GM18870 (cell line): ENCODE measurements around the gene TTC34.
"Not testable (repeated sequence)": the region's sequence is repeated elsewhere in the genome, so short reads cannot be mapped to it uniquely, and the experiment has no call there.

ENCODE experiments used
- ATAC-seq: cut with Tn5 transposase; IDR thresholded peaks from one replicate; pipeline ENCODE4 v1.9.1; 2021; ENCODE audit warnings: moderate library complexity; ENCODE audit not compliant: unreplicated experiment

Gene TTC34

DNA sequence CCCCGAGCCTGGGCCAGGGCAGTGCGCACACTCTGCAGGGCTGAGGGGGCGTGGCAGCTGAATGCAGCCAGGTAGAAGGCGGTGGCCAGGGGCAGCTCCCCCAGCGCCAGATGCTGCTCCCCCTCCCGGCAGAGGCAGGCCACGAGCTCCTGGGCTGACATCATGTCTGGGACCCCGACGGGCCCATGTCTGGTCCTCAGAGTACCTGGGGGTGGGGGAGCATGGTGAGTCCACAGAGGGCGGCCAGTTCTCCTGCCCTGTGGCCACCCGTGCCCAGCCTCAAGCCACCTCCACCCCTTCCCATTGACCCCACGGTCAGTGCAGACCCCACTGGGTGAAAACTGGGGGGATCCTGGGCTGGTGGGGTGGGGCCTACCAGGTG, 838 bp downstream of the TTC34 start:
- ATAC-seq, result no peak

DNA sequence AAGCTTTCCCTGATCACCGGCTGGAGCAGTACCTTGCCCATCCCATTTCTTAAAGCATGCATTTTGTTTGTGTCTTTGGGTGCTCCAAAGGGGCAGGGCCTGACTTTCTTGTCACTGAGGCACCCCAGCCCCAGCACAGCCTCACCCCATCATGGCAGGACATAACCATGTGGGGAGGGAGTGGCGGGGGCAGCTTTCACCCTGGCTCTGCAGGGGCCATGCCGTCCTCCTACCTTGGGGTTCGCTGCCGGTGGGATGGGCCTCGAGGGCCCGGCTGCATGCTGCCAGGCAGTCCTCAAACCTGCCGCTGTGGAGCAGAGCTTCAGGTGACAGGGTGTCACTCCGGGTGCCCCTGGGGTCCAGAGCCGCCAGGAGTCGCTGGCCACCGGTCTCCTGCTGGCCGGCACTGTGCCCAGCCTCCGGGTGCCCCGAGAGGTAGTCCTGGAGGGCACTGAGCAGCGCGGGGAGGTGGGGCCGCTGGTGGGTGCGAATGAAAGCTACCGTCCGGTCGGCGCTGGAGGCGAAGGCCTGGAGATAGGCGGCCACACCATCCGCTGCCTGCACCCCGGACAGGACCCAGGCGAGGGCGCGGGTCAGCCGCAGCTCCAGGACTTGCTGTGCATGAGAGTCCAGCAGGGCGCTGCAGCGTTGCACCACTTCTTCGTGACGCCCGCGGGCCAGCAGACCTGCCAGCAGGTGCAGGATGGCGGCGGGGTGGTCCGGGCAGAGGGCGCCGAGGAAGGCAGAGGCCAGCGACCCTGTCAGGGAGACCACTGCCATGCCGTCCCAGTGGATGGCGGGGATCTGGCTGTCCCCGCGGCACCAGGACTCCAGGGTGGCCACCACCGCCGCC, 1.5 kb downstream of the TTC34 start:
- no peak for ATAC-seq

DNA sequence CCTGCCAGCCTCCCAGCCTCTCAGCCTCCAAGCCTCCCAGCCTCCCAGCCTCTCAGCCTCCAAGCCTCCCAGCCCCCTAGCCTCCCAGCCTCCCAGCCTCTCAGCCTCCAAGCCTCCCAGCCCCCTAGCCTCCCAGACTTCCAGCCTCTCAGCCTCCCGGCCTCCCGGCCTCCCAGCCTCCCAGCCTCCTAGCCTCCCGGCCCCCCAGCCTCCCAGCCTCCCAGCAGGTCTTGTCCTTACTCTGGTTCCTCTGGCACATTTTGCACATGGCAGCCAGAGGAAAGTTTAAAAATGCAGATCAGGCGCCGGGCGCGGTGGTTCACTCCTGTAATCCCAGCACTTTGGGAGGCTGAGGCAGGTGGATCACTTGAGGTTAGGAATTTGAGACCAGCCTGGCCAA, 2.5 kb downstream of the TTC34 start:
- ATAC-seq, result not testable (repeated sequence)

DNA sequence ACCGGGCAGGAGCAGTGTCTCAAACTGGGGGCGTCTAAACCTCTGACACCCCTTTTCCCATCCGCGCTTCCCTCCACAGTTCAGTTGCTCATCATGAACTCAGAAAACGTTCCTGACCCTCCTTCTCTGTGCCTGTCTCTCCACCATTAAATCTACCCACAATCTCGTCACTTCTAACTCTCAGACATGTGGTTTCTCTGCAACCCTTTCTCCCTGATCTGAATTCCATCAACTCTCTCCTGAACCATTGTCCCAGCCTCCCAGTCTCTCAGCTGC, 3.8 kb downstream of the TTC34 start:
- no peak for ATAC-seq

DNA sequence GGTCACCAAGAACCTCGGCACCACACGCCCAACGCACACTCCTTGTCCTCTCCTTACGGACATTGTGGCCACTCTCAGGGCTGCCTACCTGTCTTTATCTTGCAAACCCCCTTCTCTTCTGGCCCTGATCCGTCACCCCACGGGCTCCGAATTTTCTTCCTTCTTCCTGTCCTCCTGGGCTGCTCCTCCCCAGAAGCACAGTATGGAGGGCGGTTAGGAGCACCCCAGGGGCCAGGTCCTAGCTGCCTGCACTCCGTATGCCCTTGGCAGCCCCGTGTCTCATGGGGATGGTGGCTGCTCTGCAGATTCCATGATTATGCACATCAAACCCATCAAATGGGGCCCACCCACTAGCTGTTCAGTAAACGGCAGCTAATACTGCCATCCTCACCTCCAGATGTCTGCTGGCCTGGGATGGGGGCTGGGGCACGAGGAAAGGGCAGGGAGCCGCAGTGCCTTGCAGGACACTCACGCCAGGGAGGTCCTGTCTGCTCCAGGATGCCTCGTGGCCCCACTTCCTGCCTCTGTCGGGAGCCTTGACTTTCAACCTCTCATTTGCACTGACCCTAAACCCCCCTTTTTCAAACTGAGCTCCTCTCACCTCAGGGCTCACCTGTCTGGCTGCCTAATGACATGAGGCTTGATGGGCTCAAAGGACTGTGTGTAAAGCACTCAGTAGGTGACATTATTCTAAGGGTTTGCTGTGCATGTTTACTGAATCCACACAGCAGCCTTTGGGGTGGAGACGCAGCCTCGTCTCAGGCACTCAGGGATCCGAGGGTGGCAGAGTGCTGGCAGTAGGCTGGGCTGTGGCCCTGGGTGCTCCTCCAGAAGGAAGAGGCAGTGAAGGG, 4.4 kb downstream of the TTC34 start:
- no peak for ATAC-seq

DNA sequence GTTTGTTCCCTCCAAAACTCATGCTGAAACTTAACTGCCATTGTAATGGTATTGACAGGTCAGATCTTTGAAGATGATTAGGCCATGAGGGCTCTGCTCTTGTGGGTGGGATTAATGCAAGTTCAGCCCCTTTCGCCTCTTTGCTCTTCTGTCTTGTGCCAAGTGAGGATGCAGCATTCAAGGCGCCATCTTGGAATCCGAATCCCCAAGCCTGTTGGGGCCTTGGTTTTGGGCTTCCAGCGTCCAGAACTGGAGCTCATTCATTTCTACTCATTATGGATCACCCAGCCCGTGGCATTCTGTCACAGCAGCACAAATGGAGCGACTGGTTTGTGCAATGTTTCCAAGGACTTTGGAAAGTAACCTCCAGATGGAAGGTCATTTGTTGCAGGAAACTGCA, 5.6 kb downstream of the TTC34 start:
- no peak for ATAC-seq

DNA sequence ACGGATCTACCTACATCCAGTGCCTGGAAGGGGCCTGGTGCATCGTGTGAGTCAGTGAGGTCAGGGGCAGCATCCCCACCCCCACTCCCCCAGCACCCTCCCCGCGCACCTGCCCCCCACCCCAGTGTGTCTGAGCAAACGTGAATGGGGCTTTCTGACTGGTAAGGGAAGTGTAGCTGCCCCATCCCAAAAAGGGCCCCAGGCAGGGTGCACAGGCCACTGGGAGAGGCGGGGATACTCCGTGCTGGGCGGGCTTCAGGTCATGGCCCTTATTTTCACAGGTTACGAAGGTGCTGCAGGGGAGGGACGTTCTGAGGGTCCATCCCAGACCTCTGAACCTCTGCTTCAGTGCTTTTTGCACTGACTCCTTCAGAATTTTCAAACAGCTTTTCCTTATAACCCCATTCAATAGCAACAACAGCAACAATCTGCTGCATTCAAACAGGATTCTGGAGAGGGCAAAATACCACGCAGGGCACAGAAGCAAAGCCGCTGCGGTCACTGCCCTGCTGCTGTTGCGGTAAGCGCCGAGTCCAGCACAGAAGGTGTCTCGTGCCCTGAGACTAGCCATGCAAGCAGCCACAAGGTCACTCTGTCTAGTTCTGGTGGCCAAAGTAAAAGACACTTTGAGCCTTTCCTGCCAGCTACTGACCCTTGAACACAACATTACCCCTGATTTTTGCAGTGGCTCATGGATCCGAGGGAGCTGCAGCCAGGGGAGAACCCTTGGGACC, 10.3 kb downstream of the TTC34 start:
- ATAC-seq, result no peak

DNA sequence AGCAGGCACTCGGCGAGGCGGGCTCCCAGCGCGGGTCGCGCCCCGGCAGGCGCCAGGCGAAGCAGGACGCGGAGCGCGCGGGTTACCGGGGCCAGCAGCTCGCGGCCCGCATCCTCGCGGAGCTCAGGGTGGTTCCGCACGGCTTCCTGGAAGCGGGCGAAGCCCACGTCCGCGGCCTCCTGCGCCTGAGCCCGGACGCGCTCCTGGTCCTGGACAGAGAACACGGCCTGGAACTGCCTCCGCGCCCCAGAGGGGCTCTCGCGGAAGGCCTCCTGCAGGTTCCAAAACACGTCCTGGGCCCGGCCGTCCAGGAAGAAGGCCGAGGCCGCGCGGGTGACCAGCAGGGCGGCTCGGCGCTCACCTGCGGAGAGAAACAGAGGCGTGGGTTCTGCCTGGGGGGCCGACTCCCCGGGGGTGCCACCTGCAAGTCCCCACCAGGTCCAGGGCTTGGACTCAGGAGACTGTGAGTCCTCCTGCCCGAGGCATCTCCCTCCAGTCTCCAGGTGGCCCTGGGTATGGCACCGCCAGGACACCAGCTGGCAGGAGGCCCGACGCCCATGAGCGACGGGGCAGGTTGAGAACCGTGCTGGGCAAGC, 11.4 kb downstream of the TTC34 start:
- ATAC-seq, result no peak

DNA sequence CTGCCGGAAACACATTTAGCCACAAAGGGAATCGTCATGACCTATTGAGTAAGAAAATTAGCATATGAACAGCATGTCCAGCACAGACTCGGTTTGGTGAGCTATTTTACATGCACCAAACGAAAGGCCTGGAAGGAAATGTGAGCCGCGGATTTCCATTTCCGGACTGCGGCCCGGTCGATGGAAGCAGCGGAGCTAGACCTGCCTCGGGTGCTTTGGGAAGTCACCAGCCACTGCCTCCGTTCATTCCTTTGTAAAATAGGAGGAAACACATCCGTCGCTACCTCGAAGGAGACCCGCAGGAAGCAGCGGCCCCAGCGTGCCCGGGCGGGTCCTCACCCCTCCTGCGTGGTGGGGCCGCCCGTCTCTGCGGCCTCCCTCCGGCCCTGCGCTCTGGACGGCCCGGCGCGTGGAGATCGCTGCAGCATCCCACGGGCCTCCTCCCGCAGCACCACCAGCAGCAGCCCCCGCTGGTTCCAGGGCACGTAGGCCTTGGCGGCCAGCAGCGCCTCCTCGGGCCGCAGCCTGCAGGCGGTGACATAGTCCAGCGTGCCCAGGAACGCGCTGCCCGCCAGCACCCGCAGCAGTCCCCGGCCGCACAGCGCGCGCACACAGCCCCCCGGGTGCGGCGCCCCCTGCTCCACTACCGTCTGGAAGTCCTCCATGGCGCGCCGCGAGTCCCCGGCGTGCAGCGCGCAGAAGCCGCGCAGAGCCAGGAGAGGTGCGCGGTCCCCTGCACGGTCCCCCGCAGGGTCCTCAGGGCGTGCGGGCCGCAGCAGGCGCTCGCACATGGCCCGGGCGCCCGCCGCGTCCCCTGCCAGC, 12.1 kb downstream of the TTC34 start:
- no peak for ATAC-seq

DNA sequence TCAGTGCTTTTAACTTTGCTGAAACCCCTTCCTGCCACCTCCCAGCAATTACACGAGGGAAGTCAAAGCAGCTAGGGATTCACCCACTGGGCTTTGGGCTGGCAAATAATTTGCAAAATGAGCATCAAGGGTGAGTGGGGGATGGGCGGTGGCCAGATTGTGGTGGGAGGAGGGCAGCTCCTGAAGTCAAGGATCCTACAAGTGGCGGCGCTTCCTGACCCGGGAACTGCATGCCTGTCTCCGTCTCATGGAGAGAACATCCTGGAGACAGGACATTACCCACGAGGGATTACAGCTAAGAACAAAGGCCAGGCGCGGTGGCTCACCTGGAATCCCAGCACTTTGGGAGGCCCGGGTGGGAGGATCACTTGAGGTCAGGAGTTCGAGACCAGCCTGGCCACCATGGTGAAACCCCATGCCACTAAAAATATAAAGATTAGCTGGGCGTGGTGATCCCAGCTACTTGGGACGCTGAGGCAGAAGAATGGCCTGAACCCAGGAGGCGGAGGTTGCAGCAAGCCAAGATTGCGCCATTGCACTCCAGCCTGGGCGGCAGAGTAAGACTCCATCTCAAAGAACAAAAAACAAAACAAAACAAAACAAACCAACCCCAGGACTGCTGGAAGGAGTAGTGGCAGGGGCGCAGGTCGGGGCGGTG, 12.9 kb downstream of the TTC34 start:
- ATAC-seq, result no peak

DNA sequence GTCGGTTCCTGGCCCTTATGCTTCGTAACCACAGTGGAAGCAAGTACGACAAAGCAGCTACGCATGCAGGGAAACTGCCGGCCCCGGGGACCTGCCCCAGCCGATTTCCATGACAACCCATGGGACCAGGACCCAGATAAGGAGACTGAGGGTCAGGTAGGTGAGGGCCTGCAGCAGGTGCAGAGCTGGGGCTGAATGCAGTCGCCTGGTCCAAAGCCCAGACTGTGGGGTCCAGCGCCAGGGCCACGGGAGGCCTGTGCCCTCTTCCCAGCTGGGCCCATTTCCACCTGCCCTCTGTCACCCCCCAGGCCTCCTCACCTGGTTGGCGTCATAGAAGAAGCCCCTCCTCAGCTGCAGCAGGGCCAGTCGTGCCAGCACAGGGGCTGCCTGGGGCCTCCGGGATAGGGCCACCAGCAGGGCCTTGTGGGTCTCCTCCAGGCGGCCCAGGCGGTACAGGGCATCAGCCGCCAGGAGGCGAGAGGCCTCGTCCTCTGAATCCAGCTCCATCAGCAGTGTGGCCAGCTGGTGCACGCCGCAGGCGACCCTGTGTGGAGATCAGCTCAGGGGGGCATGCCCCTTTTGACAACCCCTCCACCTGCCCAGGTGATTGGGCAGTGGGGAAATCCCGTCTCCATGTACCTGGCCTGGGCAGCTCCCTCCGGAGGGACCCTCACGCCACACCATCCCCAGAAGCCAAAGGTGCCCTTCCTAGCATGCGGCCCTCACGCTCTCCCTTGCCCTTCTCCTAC, 14.2 kb downstream of the TTC34 start:
- ATAC-seq, result no peak

DNA sequence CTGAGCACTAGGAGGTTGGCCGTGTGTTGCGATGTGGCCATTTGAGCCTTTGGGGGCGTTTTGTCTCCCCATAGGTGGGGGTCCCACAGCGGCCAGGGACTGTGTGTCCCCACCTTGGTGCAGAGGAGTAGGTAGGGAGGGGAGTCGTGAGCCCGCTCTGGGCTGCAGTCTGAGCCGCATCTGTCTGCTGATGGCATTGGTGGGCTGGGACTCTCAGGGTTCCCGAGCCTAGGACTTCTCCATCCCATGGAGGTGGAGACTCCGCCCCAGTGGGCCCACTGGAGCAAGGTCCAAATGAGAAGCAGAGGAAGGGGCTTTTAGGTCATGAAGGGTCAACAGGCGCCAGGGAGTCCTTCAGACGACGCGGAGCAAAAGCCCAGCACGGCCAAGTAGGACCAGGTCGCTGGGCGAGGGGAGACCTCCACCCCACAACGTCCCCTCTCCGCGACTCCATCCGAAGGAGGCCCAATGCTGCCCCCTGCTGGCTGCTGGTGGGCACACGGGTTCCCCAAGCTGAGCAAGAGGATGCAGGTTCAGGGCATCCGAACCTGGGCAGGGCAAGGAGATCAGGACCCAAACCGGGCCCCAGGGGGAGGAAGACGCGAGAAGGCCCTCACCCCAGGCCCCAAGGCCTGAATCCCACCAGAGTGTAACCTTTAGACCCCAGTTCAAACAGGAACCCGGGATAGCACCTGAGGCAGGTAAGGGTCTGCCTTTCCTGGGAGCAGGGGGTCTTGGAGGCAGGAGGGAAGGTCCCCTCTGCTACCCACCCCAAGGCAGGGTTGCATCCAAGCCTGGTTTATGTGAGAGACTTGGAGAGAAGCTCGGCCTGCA, 14.9 kb downstream of the TTC34 start:
- no peak for ATAC-seq

DNA sequence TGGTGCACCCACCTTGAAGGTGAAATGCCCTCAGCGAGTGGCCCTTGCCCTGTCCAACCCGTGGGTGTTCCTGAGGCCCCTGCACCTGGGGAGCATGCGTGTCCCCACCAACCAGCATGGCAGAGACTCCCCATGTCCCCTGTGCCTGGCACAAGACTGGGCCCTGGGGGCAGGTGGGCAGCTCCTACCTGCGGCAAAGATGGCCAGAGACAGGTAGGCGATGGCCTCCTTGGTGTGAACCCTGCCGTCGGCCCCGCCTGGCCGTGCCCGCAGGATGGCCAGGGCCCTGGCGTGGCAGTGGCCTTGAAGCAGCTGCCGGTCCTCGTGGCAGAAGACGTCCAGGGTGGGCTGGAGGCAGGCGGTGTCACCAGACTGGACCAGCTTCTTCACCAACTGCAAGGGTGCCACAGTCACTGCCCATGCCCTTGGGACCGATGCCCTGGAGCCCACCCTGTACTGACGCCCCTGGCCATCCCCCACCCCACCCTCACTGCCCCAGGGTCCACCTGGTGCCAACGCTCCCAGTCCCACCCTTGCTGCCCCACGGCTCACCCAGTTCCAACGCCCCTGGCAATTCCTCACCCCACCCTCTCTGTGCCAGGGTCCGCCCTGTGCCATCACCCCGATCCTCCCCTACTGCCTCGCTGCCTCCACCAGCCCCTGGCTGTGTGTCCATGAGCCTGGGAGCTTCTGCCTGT, 15.7 kb downstream of the TTC34 start:
- no peak for ATAC-seq

DNA sequence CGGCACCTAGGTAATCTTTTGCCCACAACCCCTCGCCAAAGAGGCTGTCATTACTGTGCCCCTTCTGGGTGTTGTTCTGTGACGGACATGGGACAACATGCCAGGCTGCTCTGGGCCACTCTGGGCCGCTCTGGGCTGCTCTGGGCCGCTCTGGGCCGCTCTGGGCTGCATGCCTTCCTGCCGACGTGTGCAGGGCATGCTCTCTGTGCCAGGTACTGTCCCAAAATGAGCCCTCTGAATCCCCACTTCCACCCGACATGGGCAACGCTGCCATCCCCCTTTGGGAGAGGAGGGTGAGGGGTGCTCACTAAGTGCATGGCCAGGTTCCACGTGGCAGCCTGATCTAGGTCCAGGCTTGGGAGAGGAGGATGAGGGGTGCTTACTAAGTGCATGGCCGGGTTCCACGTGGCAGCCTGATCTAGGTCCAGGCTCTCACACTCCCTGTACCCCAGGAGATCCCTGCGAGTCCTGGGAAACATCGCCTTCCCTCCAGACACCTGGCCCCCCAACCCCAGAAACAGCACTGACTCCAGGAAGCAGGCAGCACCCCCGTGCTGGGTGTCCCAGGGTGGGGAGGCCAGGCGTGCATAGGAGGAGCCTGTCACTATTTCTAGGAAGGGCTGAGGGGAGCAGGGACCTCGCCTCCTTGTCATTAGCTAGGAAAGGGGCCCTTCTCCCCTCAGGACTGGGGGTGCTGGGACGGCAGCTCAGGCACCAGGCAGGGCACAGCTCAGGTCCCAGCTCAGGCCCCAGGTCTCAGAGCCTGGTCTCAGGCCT, 16.5 kb downstream of the TTC34 start:
- no peak for ATAC-seq

DNA sequence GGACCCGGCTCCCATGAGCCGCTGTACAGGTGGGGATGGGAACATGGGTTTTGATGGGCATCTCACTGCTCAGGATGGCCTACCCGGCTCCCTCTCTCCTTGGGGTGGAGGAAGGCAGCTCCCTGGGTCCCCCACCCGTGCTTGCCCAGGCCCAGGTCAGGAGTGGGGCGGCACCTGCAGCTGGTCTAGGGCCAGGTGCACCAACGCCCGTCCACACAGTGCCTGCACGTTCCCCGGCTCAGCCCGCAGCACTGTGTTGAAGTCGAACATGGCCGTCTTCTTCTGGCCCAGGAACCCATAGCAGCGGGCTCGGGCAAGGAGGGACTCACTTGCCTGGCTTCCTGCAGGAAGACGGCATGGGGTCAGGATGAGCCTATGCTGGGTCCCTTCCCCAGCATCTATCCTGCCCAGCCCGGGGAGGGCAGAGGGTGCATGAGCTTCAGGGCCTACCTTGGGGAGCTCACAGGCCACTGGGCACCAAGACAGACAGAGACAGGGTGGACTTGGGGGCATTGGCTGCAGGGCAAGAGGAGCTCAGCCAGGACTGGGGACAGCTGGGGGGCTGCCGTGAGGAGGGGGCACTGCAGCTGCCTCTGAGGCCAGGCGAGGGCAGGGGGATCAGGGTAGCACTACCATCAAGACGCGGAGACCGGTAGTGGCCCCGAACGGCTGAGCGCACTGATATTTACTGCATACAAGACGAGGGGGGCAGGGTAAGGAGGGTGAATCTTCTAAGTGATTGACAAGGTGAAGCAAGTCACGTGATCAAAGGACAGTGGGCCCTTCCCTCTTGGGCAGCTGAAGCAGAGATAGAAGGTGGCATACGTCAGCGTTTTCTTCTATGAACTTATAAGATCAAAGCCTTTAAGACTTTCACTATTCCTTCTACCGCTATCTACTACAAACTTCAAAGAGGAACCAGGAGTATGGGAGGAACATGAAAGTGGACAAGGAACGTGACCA, 17.8 kb downstream of the TTC34 start:
- no peak for ATAC-seq

DNA sequence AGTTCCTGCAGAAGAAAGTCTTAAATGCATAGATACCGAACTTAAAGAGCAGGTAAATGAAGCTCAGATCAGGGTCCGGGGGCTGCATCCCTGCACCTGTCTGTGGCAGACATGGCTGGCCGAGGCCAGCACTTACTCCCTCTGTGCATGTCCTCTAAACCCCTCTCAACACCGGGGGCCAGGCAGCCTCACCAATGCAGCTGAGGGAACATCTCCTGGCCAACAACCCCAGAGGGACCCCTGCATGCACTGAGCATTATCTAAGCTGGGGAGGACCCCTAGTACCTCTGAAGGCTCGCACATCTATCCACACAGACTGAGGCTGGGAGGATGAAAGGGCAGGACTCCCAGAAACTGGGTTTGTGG, 18.4 kb downstream of the TTC34 start:
- ATAC-seq, result no peak
